ENCODE measurements around the gene POU2F3.

POU2F3 gene

GRCh38 chr11:120294096-120294495 lies 54.2 kb downstream of the POU2F3 start:
- no peak overlapping the region for H3K4me3 ChIP-seq (ENCODE audit: low read depth, low read length)
- TF ChIP-seq CTCF (IDR thresholded peaks at IDR 0.05; ENCODE audit: insufficient read depth, low read depth, low read length, missing control alignments), result no peak
- no peak for DNase-seq (ENCODE audit: low read depth)

- no peak for TF ChIP-seq CTCF (IDR thresholded peaks at IDR 0.05; ENCODE audit: insufficient read depth, low read depth, low read length, missing control alignments)
- no peak for DNase-seq (ENCODE audit: low read depth)
- H3K4me3 ChIP-seq (ENCODE audit: low read depth, low read length), result no peak overlapping the region
These were observed 55.2 kb downstream of the POU2F3 start for GRCh38 chr11:120295099-120295498.

- no peak overlapping the region for H3K4me3 ChIP-seq (ENCODE audit: low read depth, low read length)
- TF ChIP-seq CTCF (IDR thresholded peaks at IDR 0.05; ENCODE audit: insufficient read depth, low read depth, low read length, missing control alignments), result no peak
- DNase-seq (ENCODE audit: low read depth), result no peak
These were observed 56.6 kb downstream of the POU2F3 start for GRCh38 chr11:120296554-120296953.

DNA sequence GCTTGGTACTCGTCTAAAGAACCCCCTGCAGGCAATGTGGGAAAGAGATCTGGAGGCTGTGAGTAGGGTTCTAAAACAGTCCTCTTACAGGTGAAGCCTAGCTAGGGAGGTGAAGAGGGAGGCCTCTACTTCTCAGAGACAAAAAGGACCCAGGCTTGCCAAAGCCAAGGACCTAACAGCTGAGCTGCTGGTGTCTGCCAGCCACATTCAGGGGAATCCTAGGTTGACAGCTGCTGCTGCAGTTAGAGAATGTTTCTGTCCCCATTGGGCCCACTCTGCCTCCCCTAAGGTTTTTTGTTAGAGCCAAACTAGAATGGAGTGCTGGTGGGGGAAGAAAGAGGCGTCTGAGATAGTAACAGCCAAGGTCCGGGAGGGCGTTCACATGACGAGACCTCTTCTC lies 58.5 kb downstream of the POU2F3 start:
- no peak overlapping the region for H3K4me3 ChIP-seq (ENCODE audit: low read depth, low read length)
- no peak for TF ChIP-seq CTCF (IDR thresholded peaks at IDR 0.05; ENCODE audit: insufficient read depth, low read depth, low read length, missing control alignments)
- no peak for DNase-seq (ENCODE audit: low read depth)

GRCh38 chr11:120302001-120302805 lies 62.3 kb downstream of the POU2F3 start:
- TF ChIP-seq CTCF (IDR thresholded peaks at IDR 0.05; ENCODE audit: insufficient read depth, low read depth, low read length, missing control alignments), result no peak
- DNase-seq (ENCODE audit: low read depth), result no peak
- no peak overlapping the region for H3K4me3 ChIP-seq (ENCODE audit: low read depth, low read length)

DNA sequence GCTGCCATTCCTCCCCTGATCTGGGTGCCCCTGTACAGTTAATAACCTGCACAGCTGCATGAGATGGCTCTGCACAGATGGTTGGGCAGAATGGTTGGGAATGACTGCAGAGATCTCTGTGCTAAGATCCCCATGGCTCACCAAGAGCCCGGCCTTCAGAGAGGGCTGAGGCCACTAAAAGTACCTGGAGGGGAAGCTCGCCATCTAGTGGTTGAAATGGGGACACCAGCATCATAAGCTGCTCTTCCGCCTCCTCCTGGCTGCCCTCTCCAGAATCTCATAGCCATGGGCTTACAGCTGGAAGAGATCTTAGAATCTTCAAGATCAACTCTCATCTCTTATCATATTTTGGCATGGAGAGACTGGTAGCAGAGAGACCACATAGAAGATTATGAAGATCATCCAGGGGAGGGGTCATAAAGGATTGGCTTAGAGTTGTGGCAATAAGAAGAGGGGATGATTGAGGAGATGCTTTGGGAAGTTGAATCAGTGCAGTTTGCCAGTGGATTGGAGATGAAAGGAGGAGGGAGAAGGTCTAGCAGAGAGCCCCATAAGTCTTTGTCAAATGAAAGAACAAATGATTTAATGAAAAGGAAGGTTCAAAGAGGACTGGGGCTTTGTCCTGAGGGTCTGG lies 63.2 kb downstream of the POU2F3 start:
- no peak overlapping the region for H3K4me3 ChIP-seq (ENCODE audit: low read depth, low read length)
- TF ChIP-seq CTCF (IDR thresholded peaks at IDR 0.05; ENCODE audit: insufficient read depth, low read depth, low read length, missing control alignments), result peak; percentile 96
- DNase-seq (ENCODE audit: low read depth), result peak; percentile 85
